MM.1S (cell line): Measurements from ENCODE around the gene SEPTIN10.

Experiments used
- CTCF ChIP-seq: fragments of 300-600 bp; sonication (generic); IDR thresholded peaks from 2 replicates; pipeline ENCODE4 v1.5.1; 2016; ENCODE audit warnings: antibody characterized with exemption, low read length, mixed read lengths
- EZH2 ChIP-seq: fragments of 300-600 bp; sonication (generic); optimal IDR thresholded peaks from 2 replicates; pipeline ENCODE3; 2017; ENCODE audit warnings: low read depth, mild to moderate bottlenecking, antibody characterized with exemption, low read length, mixed read lengths
- EZH2phosphoT487 ChIP-seq: fragments of 300-600 bp; sonication (generic); IDR thresholded peaks from 2 replicates; pipeline ENCODE4 v1.6.1; 2018; ENCODE audit warnings: antibody characterized with exemption, low read length

DNA sequence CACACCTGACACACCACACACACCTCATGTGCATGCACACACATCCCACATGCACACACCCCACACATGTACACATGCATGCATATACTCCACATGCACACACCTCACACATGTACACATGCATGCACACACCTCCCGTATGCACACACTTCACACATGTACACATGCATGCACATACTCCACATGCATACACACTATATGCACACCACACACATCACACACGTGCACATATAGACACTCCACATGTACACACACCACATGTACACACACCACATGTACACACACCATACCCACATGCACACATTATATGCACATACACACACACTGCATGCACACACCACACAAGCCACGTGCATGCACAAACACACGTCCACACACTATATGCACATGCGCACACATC is 100.5 kb downstream of the SEPTIN10 start:
- TF ChIP-seq CTCF: no peak
- TF ChIP-seq EZH2: no peak
- no peak for TF ChIP-seq EZH2phosphoT487
